Tibial nerve (tissue), 4 donors: Measurements from ENCODE around the gene IGFBP3. TPM values are rescaled to one million over a fixed set of nuclear protein-coding genes. Genes with fewer than 3 reads are reported as not detected.

ENCODE experiments used
- DNase-seq, 2 donors: peaks; one replicate each; pipeline ENCODE4 v3.0.0-alpha.2; 2019; ENCODE audit warnings: low spot score in 2 of 2
- H3K27ac ChIP-seq, 4 donors: fragments of 200-600 bp; sonication (generic) in 3 of 4; one replicate each; pipeline ENCODE4 v1.5.1; 2017 to 2019; ENCODE audit warnings: mild to moderate bottlenecking in 1 of 4
- H3K27me3 ChIP-seq, 2 donors: fragments of 200-600 bp; sonication (generic) in 1 of 2; one replicate each; pipeline versions ENCODE4 v1.5.1 to v1.6.0; 2017 to 2019
- H3K36me3 ChIP-seq, 3 donors: fragments of 200-600 bp; sonication (generic); one replicate each; pipeline ENCODE4 v1.5.1; 2018 to 2019
- H3K4me1 ChIP-seq, 4 donors: fragments of 200-600 bp; sonication (generic) in 3 of 4; one replicate each; pipeline ENCODE4 v1.5.1; 2017 to 2019
- H3K4me3 ChIP-seq, 4 donors: fragments of 200-600 bp; sonication (generic) in 3 of 4; one replicate each; pipeline ENCODE4 v1.5.1; 2017 to 2019; ENCODE audit warnings: mild to moderate bottlenecking in 1 of 4, moderate library complexity in 1 of 4
- H3K9me3 ChIP-seq, 4 donors: fragments of 200-600 bp; sonication (generic) in 3 of 4; one replicate each; pipeline ENCODE4 v1.5.1; 2017 to 2019
- CTCF ChIP-seq, 5 experiments: fragments of 200-600 bp in 3 of 5; fragments of 450-650 bp in 2 of 5; sonication (generic) in 3 of 5; IDR thresholded peaks; one replicate each; pipeline ENCODE4 v1.5.1; 2016 to 2019; ENCODE audit warnings: antibody characterized with exemption in 5 of 5, mild to moderate bottlenecking in 3 of 5, moderate library complexity in 2 of 5
- EP300 ChIP-seq, 2 donors: sonication (generic); formaldehyde crosslinking; IDR thresholded peaks; one replicate each; pipeline ENCODE4 v1.6.1; 2017; ENCODE audit warnings: antibody characterized with exemption in 2 of 2, mild to moderate bottlenecking in 1 of 2
- POLR2A ChIP-seq, 2 donors: fragments of 450-650 bp; IDR thresholded peaks; one replicate each; pipeline ENCODE4 v1.6.1; 2017; ENCODE audit warnings: antibody characterized with exemption in 2 of 2, mild to moderate bottlenecking in 2 of 2, moderate library complexity in 2 of 2
- WGBS, 2 donors: methylation state at CpG; one replicate each; pipeline ENCODE4 v1.1.5; 2018; 5-methylcytosine and 5-hydroxymethylcytosine counted together
- total RNA-seq, 4 donors: library from RNA; depleted of rRNA; stranded (reverse); fragments of >200 nt; gene quantifications; one replicate each; pipeline ENCODE4 v1.1.0, GENCODE V29; 2016

The IGFBP3 gene
- total RNA-seq, 4 donors from 2014 or later: 145 to 377 (median 257) TPM

GRCh38 chr7:45902820-45903219 is 18.3 kb downstream of the IGFBP3 start:
- Histone ChIP-seq H3K27ac (no peak overlapping the region), H3K27me3 (no peaks in the 10 kb centered on the region), H3K36me3 (no peaks in the 10 kb centered on the region), H3K9me3 (peaks cover 0 to 12% (median 0%) of the 10 kb centered on the region in 4 donors), H3K4me3 (no peak overlapping the region), H3K4me1 (no peaks in the 10 kb centered on the region)
- TF ChIP-seq EP300 (IDR thresholded peaks at IDR 0.05) (no peak), POLR2A (IDR thresholded peaks at IDR 0.05) (no peak)
- WGBS, 2 donors: 84 to 85% methylated on average over 1 of the region's 1 CpG
- no peak for DNase-seq

GRCh38 chr7:45901566-45901965 is 19.5 kb downstream of the IGFBP3 start:
- TF ChIP-seq EP300 (IDR thresholded peaks at IDR 0.05) (no peak), CTCF (IDR thresholded peaks at IDR 0.05) (no peak), POLR2A (IDR thresholded peaks at IDR 0.05) (no peak)
- no peak overlapping the region for H3K4me3 ChIP-seq
- no peaks in the 10 kb centered on the region for H3K27me3 ChIP-seq
- H3K27ac ChIP-seq: no peak overlapping the region
- no peaks in the 10 kb centered on the region for H3K36me3 ChIP-seq
- no peaks in the 10 kb centered on the region for H3K4me1 ChIP-seq
- no peak for DNase-seq
- WGBS, 2 donors: 85 to 88% methylated on average over 1 of the region's 1 CpG
- H3K9me3 ChIP-seq: peaks cover 0 to 12% (median 0%) of the 10 kb centered on the region in 4 donors

GRCh38 chr7:45898222-45898621 is 22.9 kb downstream of the IGFBP3 start:
- TF ChIP-seq EP300 (IDR thresholded peaks at IDR 0.05) (no peak), CTCF (IDR thresholded peaks at IDR 0.05) (no peak), POLR2A (IDR thresholded peaks at IDR 0.05) (no peak)
- no peaks in the 10 kb centered on the region for H3K4me1 ChIP-seq
- H3K9me3 ChIP-seq: peaks cover 0 to 8% (median 0%) of the 10 kb centered on the region in 4 donors
- H3K27me3 ChIP-seq: peaks cover 0 to 8% of the 10 kb centered on the region in 2 donors
- 57 to 71% methylated on average over 2 of the region's 2 CpGs for WGBS, 2 donors
- no peaks in the 10 kb centered on the region for H3K36me3 ChIP-seq
- DNase-seq: no peak
- H3K4me3 ChIP-seq: no peak overlapping the region
- H3K27ac ChIP-seq: no peak overlapping the region

- WGBS, 2 donors: 93 to 98% methylated on average over 1 of the region's 1 CpG
- TF ChIP-seq CTCF (IDR thresholded peaks at IDR 0.05) (no peak), EP300 (IDR thresholded peaks at IDR 0.05) (no peak), POLR2A (IDR thresholded peaks at IDR 0.05) (no peak)
- peaks cover 0 to 8% of the 10 kb centered on the region in 2 donors for H3K27me3 ChIP-seq
Measured at GRCh38 chr7:45897042-45897690, 23.9 kb downstream of the IGFBP3 start.

GRCh38 chr7:45894665-45895062 is 26.4 kb downstream of the IGFBP3 start:
- TF ChIP-seq POLR2A (IDR thresholded peaks at IDR 0.05): no peak
- TF ChIP-seq CTCF (IDR thresholded peaks at IDR 0.05): no peak
- TF ChIP-seq EP300 (IDR thresholded peaks at IDR 0.05): no peak
- Histone ChIP-seq H3K27ac (no peak overlapping the region), H3K4me1 (no peaks in the 10 kb centered on the region), H3K4me3 (no peak overlapping the region), H3K9me3 (no peaks in the 10 kb centered on the region), H3K36me3 (no peaks in the 10 kb centered on the region), H3K27me3 (peaks cover 0 to 20% of the 10 kb centered on the region in 2 donors)
- no peak for DNase-seq

More at GRCh38 chr7:45897042-45897690, 23.9 kb downstream of the IGFBP3 start:
- no peaks in the 10 kb centered on the region for H3K9me3 ChIP-seq
- no peak overlapping the region for H3K27ac ChIP-seq
- no peak for DNase-seq
- no peaks in the 10 kb centered on the region for H3K4me1 ChIP-seq
- H3K4me3 ChIP-seq: no peak overlapping the region
- H3K36me3 ChIP-seq: no peaks in the 10 kb centered on the region
